K562 (cell line): ENCODE data around the gene DAW1. TPM values are rescaled to one million over a fixed set of nuclear protein-coding genes. Genes with fewer than 3 reads are reported as not detected.

Source experiments
- ATAC-seq: fragments of 200-7000 bp; cut with Tn5 transposase; 3 replicates; pipeline ENCODE4 v1.9.1; 2020; ENCODE audit warnings: moderate library complexity
- BruUV-seq: library from RNA; stranded (reverse); fragments of 400-500 nt; replicated peaks from 2 replicates; lab custom pipeline; 2021; lab: Mats Ljungman, UMichigan
- CTCF ChIA-PET: fragments of 300-600 bp; formaldehyde crosslinking; extraction: SDS; loops from one replicate; lab custom pipeline; 2021; ENCODE audit warnings: low intra/inter-chr PET ratio; lab: Yijun Ruan, JAX
- POLR2A ChIA-PET: fragments of 300-600, 350-650 bp; sonication (Branson Sonifier 250); formaldehyde crosslinking; extraction: SDS; loops from one replicate; lab custom pipeline; 2021; ENCODE audit warnings: antibody characterized with exemption, inconsistent platforms; lab: Yijun Ruan, JAX
- DNase-seq, 4 experiments: peaks; one replicate each; pipeline versions ENCODE4 v3.0.0 to v3.0.0-alpha.2; 2011 to 2018; ENCODE audit warnings: low spot score in 3 of 4, mixed read lengths in 3 of 4; ENCODE audit errors: extremely low read depth in 1 of 4
- FAIRE-seq: peaks from 2 replicates; lab custom pipeline; 2011; peaks lifted over from hg19 to GRCh38; lab: Jason Lieb, UNC
- H2AFZ ChIP-seq: 2 replicates; pipeline ENCODE4 v1.6.0; 2011; ENCODE audit warnings: low read depth, low read length, control low read depth, inconsistent platforms
- H3K27ac ChIP-seq: fragments of 200-600 bp; 3 replicates; pipeline ENCODE4 v1.8.0; 2011; ENCODE audit warnings: low read depth, mild to moderate bottlenecking, control low read depth, inconsistent platforms, low read length, moderate library complexity, mixed read lengths; ENCODE audit errors: extremely low read depth
- H3K27me3 ChIP-seq, 2 experiments: fragments of 300-600 bp in 1 of 2; 2 replicates in 1 of 2; 3 replicates in 1 of 2; pipeline versions ENCODE4 v1.6.0 to v1.8.0; 2011; ENCODE audit warnings: inconsistent platforms in 2 of 2, low read length in 2 of 2, mild to moderate bottlenecking in 1 of 2, mixed read lengths in 1 of 2, moderate library complexity in 1 of 2; ENCODE audit not compliant: control insufficient read depth in 2 of 2, insufficient read depth in 2 of 2
- H3K36me3 ChIP-seq: fragments of 300-600 bp; 3 replicates; pipeline ENCODE4 v1.8.0; 2011; ENCODE audit warnings: mild to moderate bottlenecking, low read length, inconsistent platforms; ENCODE audit not compliant: control insufficient read depth, insufficient read depth
- H3K4me1 ChIP-seq, 2 experiments: fragments of 200-600 bp in 1 of 2; replicated peaks in 1 of 2; 2 replicates in 1 of 2; 3 replicates in 1 of 2; pipeline versions ENCODE4 v1.5.1 to v1.8.0; 2011; ENCODE audit warnings: inconsistent platforms in 2 of 2, low read length in 2 of 2, mild to moderate bottlenecking in 1 of 2, mixed read lengths in 1 of 2, moderate library complexity in 1 of 2; ENCODE audit not compliant: control insufficient read depth in 2 of 2, insufficient read depth in 2 of 2
- H3K4me2 ChIP-seq: 2 replicates; pipeline ENCODE4 v1.6.1; 2011; ENCODE audit warnings: low read length, control low read depth, inconsistent platforms, mixed read lengths; ENCODE audit not compliant: insufficient read depth
- H3K4me3 ChIP-seq: fragments of 200-600 bp; sonication (generic), shearing (Covaris generic); 2 replicates; pipeline ENCODE4 v1.5.1; 2016; ENCODE audit warnings: control low read depth, inconsistent platforms
- H3K79me2 ChIP-seq: fragments of 200-600 bp; 3 replicates; pipeline ENCODE4 v1.8.0; 2011; ENCODE audit warnings: low read length, inconsistent platforms; ENCODE audit not compliant: control insufficient read depth, insufficient read depth
- H3K9ac ChIP-seq, 2 experiments: 2 replicates each; pipeline versions ENCODE4 v1.6.0 to v1.6.1; 2011; ENCODE audit warnings: low read depth in 2 of 2, low read length in 2 of 2, control low read depth in 1 of 2, inconsistent platforms in 1 of 2, mild to moderate bottlenecking in 1 of 2, mixed read lengths in 1 of 2; ENCODE audit not compliant: insufficient read depth in 1 of 2
- H3K9me1 ChIP-seq: one replicate; pipeline ENCODE4 v1.6.0; 2011; ENCODE audit warnings: inconsistent platforms, mild to moderate bottlenecking, low read length, moderate library complexity; ENCODE audit not compliant: control insufficient read depth, insufficient read depth
- H3K9me3 ChIP-seq: replicated peaks from 2 replicates; pipeline ENCODE4 v1.5.1; 2011; ENCODE audit warnings: low read depth, low read length, inconsistent platforms; ENCODE audit not compliant: control insufficient read depth, insufficient read depth
- H4K20me1 ChIP-seq: replicated peaks from 2 replicates; pipeline ENCODE4 v1.6.1; 2011; ENCODE audit warnings: low read length, inconsistent platforms, mixed read lengths; ENCODE audit not compliant: control insufficient read depth, insufficient read depth
- CGGBP1 ChIP-seq: fragments of 250-450 bp; sonication (Bioruptor Pico); IDR thresholded peaks from 2 replicates; pipeline ENCODE4 v1.9.0; 2021; ENCODE audit warnings: mild to moderate bottlenecking
- CHD7 ChIP-seq: fragments of 200-600 bp; sonication (generic); IDR thresholded peaks from one replicate; pipeline ENCODE4 v1.6.1; 2012; ENCODE audit warnings: mild to moderate bottlenecking, low read depth, low read length, inconsistent platforms
- NFE2L1 ChIP-seq: fragments of 450-650 bp; IDR thresholded peaks from 2 replicates; pipeline ENCODE4 v1.6.1; 2016; ENCODE audit warnings: missing genetic modification characterization, low read depth, mild to moderate bottlenecking, missing compliant biosample characterization, moderate library complexity, borderline replicate concordance
- NFYB ChIP-seq: IDR thresholded peaks from 2 replicates; pipeline ENCODE4 v1.6.1; 2011; ENCODE audit warnings: mild to moderate bottlenecking, moderate library complexity; ENCODE audit not compliant: insufficient read length; ENCODE audit errors: extremely low read depth
- PHF20 ChIP-seq: fragments of 450-650 bp; IDR thresholded peaks from 2 replicates; pipeline ENCODE4 v1.6.1; 2018; ENCODE audit not compliant: partially characterized antibody
- RAD51 ChIP-seq: fragments of 450-650 bp; IDR thresholded peaks from 2 replicates; pipeline ENCODE4 v1.7.1; 2016; ENCODE audit warnings: low read depth, mild to moderate bottlenecking, borderline replicate concordance
- SMARCB1 ChIP-seq: IDR thresholded peaks from 2 replicates; pipeline ENCODE4 v1.6.1; 2011; ENCODE audit warnings: improper control_type of control experiment, low read depth; ENCODE audit not compliant: insufficient read length
- SMARCE1 ChIP-seq: fragments of 450-650 bp; IDR thresholded peaks from 2 replicates; pipeline ENCODE4 v1.7.1; 2016; ENCODE audit warnings: mild to moderate bottlenecking
- THRAP3 ChIP-seq: fragments of 450-650 bp; IDR thresholded peaks from 2 replicates; pipeline ENCODE4 v1.6.1; 2016; ENCODE audit warnings: mild to moderate bottlenecking, inconsistent platforms, borderline replicate concordance
- TRIM24 ChIP-seq, 2 experiments: fragments of 450-650 bp; IDR thresholded peaks; 2 replicates each; pipeline ENCODE4 v1.6.1; 2016
- U2AF2 ChIP-seq: fragments of 200-400 bp; formaldehyde crosslinking; optimal IDR thresholded peaks from 2 replicates; pipeline ENCODE3; 2017; ENCODE audit warnings: low read depth, mild to moderate bottlenecking, low read length
- ZNF217 ChIP-seq: sonication (generic); formaldehyde crosslinking; IDR thresholded peaks from 2 replicates; pipeline ENCODE4 v1.8.0; 2022; ENCODE audit warnings: mild to moderate bottlenecking, missing genetic modification reagents
- ZNF253 ChIP-seq: fragments of 250-450 bp; sonication (Bioruptor Pico); conservative IDR thresholded peaks from 2 replicates; pipeline ENCODE4 v1.6.1; 2021; ENCODE audit warnings: mild to moderate bottlenecking
- WGBS: fragments of 100-300 bp; shearing (Covaris generic); methylation state at CpG from one replicate; pipeline ENCODE4 v1.1.6; 2016; ENCODE audit warnings: low coverage, mixed read lengths; ENCODE audit not compliant: insufficient coverage; ENCODE audit errors: missing lambda C conversion rate; 5-methylcytosine and 5-hydroxymethylcytosine counted together
- in situ Hi-C: fragments of 300-500 bp; cut with MboI; formaldehyde crosslinking; loops from 4 replicates; pipeline ENCODE4 v1.15.0; 2018; ENCODE audit warnings: inconsistent platforms, mixed read lengths
- intact Hi-C: fragments of 100-400 bp; cut with micrococcal nuclease; formaldehyde crosslinking; loops from 2 replicates; pipeline ENCODE4 v1.14.2; 2022
- polyA plus RNA-seq, 8 experiments: library from polyadenylated mRNA; depleted of rRNA in 4 of 8; stranded (reverse) in 5 of 8; unstranded in 3 of 8; fragments of >200 nt; fragmentation: Nextera tagmentation in 2 of 8; fragmentation: Illumina TruSeq in 1 of 8; extraction: Ambion mirVana in 2 of 8; extraction: Trizol in 1 of 8; gene quantifications; 2 replicates each; pipeline versions ENCODE4 v1.2.1 to v1.2.3, GENCODE V29; 2011 to 2014; ENCODE audit warnings: inconsistent platforms in 1 of 8, missing spikeins in 1 of 8
- total RNA-seq, 7 experiments: library from RNA; depleted of rRNA in 6 of 7; stranded (reverse); fragments of >200 nt in 6 of 7; fragmentation: Illumina TruSeq in 2 of 7; extraction: Trizol in 2 of 7; gene quantifications; 2 replicates each; pipeline versions ENCODE4 v1.2.1 to v1.2.3, GENCODE V29; 2011 to 2021; ENCODE audit warnings: low replicate concordance in 1 of 7

The DAW1 gene
- total and polyA plus RNA-seq, 9 of the 15 experiments (the other 6 are each of a cell fraction or from before 2014, with no cell fraction given): not detected

GRCh38 chr2:227856697-227857096 is 14.7 kb upstream of the DAW1 start:
- H3K4me3 ChIP-seq: no peak overlapping the region
- TF ChIP-seq CHD7 (no peak), PHF20 (no peak), ZNF253 (no peak), RAD51 (no peak), SMARCE1 (no peak), TRIM24 (IDR thresholded peaks at IDR 0.05) (no peak), U2AF2 (no peak), CGGBP1 (no peak), NFE2L1 (tag) (no peak), ZNF217 (CRISPR knock-in tag) (no peak), SMARCB1 (no peak), NFYB (no peak), THRAP3 (no peak)

More at GRCh38 chr2:227856697-227857096, 14.7 kb upstream of the DAW1 start:
- Histone ChIP-seq H4K20me1 (no peaks in the 10 kb centered on the region), H3K27me3 (no peaks in the 10 kb centered on the region), H3K4me1 (no peaks in the 10 kb centered on the region), H2AFZ (no peak overlapping the region), H3K4me2 (no peak overlapping the region), H3K27ac (no peak overlapping the region), H3K79me2 (no peaks in the 10 kb centered on the region), H3K9me3 (no peaks in the 10 kb centered on the region), H3K36me3 (no peaks in the 10 kb centered on the region), H3K9ac (no peak overlapping the region), H3K9me1 (no peaks in the 10 kb centered on the region)
- FAIRE-seq (no peak), DNase-seq (no peak), ATAC-seq (no peak)
- BruUV-seq: no TSS peak
- intact Hi-C loops (no loop called here), in situ Hi-C loops (no loop called here)
- ChIA-PET POLR2A (no interaction called here), CTCF (no interaction called here)
- WGBS: 0% methylated on average over 2 of the region's 2 CpGs
